ENCODE data around the gene HAND1.

Gene HAND1

DNA sequence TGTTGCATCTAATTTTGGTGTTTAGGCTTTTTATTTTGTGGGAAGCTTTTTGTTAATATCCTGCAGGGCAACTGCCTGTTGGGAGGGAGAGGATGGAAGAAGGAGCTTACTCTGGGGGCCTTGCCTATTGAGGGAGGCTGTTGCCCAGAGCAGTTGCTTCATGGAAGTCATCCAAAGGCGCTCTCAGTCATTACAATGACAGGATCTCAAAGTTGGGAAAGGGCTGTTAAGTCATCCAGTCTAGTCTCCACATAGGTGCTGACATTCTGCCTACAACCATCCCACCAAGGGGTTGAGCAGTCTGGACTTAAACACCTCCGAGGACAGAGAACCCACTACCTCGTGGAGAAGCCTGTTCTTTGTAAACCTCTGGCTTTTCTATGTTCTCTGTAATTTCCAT, 19.0 kb downstream of the HAND1 start:
- Histone ChIP-seq H3K36me3 (peaks cover 51 to 91% (median 57%) of the 10 kb centered on the region in 3 donors), H3K27ac (no peak overlapping the region), H3K27me3 (no peaks in the 10 kb centered on the region), H3K4me1 (no peaks in the 10 kb centered on the region), H3K9me3 (no peaks in the 10 kb centered on the region), H3K4me3 (no peak overlapping the region)
- DNase-seq: no peak
- TF ChIP-seq, protein P1, sequence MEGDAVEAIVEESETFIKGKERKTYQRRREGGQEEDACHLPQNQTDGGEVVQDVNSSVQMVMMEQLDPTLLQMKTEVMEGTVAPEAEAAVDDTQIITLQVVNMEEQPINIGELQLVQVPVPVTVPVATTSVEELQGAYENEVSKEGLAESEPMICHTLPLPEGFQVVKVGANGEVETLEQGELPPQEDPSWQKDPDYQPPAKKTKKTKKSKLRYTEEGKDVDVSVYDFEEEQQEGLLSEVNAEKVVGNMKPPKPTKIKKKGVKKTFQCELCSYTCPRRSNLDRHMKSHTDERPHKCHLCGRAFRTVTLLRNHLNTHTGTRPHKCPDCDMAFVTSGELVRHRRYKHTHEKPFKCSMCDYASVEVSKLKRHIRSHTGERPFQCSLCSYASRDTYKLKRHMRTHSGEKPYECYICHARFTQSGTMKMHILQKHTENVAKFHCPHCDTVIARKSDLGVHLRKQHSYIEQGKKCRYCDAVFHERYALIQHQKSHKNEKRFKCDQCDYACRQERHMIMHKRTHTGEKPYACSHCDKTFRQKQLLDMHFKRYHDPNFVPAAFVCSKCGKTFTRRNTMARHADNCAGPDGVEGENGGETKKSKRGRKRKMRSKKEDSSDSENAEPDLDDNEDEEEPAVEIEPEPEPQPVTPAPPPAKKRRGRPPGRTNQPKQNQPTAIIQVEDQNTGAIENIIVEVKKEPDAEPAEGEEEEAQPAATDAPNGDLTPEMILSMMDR (IDR thresholded peaks at IDR 0.05): no peak
- intact Hi-C loops (cut with DNase I; ENCODE audit: low total_unique reads): no loop called here

DNA sequence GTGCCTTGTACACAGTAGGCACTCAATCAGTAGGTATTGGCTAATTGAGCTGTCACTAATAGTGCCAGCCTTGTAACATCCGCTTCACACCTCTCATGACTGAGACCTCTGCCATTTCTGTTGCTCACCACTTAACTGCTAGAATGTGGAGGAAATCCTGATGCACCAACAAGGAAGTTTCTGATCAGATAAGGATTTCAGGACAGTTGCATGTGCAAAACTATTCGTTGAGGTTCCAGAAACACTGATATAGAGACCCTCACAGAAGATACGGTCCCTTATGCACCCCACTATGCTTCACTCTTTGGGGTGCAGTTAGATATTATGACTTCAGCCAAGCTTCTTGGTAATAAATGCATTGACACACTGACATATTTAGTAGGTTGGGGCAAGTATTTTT, 21.5 kb downstream of the HAND1 start:
- intact Hi-C loops (cut with DNase I; ENCODE audit: low total_unique reads): no loop called here
- H3K27me3 ChIP-seq: no peaks in the 10 kb centered on the region
- TF ChIP-seq, protein P1 (IDR thresholded peaks at IDR 0.05): no peak
- peaks cover 74 to 96% (median 78%) of the 10 kb centered on the region in 3 donors for H3K36me3 ChIP-seq
- no peak for DNase-seq
- no peaks in the 10 kb centered on the region for H3K9me3 ChIP-seq
- H3K4me3 ChIP-seq: no peak overlapping the region
- H3K27ac ChIP-seq: no peak overlapping the region
- no peaks in the 10 kb centered on the region for H3K4me1 ChIP-seq

DNA sequence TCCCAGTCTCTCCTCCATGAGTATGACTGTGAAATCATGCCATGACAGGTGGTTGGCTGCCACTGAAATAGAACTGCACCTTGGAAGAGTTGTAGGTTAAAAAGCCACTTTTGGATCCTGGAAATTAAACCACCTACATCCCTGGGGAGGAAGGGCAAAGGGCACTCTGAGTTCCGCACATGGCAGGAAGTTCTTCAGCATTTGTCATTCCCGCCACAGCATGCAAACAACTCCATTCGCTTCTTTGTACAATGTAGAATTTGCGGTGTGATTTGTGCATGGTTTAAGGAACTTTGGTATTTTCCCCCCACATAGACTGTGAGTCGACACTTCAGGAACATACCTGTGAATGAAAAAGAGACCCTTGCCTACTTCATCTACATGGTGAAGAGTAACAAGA, 22.4 kb downstream of the HAND1 start:
- Histone ChIP-seq H3K4me3 (no peak overlapping the region), H3K27me3 (no peaks in the 10 kb centered on the region), H3K4me1 (no peaks in the 10 kb centered on the region), H3K9me3 (no peaks in the 10 kb centered on the region), H3K27ac (no peak overlapping the region), H3K36me3 (peaks cover 83 to 96% (median 88%) of the 10 kb centered on the region in 3 donors)
- intact Hi-C loops (cut with DNase I; ENCODE audit: low total_unique reads): no loop called here
- TF ChIP-seq, protein P1 (IDR thresholded peaks at IDR 0.05): no peak
- DNase-seq: no peak

DNA sequence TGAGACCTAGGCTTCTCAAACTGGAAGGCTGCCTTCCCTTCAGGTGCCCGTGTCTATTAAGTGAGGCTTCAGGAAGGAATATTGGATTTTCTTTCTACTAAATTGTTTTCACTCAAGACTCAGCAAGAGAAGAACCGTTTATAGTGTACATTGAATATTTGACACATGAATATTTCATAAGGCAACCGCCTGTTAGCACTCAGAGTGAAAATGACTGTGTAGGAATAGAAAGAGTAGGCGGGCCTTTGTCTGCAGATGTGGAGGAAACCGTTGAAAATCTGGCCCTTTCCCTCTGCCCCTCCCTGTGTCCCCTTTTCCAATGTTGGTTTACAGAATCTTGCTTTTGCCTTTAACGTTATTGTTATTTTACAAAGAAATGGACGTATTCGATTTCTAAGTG, 26.1 kb downstream of the HAND1 start:
- intact Hi-C loops (cut with DNase I; ENCODE audit: low total_unique reads): no loop called here
- TF ChIP-seq, protein P1 (IDR thresholded peaks at IDR 0.05): no peak
- peaks cover 0 to 26% (median 21%) of the 10 kb centered on the region in 4 donors for H3K4me1 ChIP-seq
- H3K9me3 ChIP-seq: no peaks in the 10 kb centered on the region
- DNase-seq: no peak
- no peak overlapping the region for H3K4me3 ChIP-seq
- H3K27me3 ChIP-seq: no peaks in the 10 kb centered on the region
- peaks cover 63 to 65% (median 63%) of the 10 kb centered on the region in 3 donors for H3K36me3 ChIP-seq
- no peak overlapping the region for H3K27ac ChIP-seq

DNA sequence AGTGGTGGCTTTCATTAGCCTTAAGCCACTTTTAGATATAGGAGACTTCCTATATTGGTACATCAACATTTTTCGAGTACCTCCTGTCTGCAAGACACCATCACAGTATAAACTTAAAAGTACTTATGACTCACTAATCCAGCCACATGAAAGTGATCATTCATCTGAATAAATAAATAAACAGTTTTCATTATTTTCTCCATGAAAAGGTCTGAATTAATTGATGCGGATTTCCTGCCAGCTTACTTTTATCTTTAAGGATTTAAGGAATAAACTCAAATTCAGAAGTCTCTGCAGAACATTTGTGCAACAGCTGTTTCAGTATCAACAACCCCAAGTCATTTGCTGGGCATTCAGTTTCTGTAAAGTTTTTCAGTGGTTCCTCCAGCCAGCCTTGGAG, 28.2 kb downstream of the HAND1 start:
- Histone ChIP-seq H3K4me3 (no peak overlapping the region), H3K27me3 (no peaks in the 10 kb centered on the region), H3K4me1 (peaks cover 0 to 30% (median 24%) of the 10 kb centered on the region in 4 donors), H3K9me3 (no peaks in the 10 kb centered on the region), H3K27ac (no peak overlapping the region), H3K36me3 (peaks cover 41 to 43% (median 41%) of the 10 kb centered on the region in 3 donors)
- intact Hi-C loops (cut with DNase I; ENCODE audit: low total_unique reads): no loop called here
- TF ChIP-seq, protein P1 (IDR thresholded peaks at IDR 0.05): no peak
- no peak for DNase-seq

Measured in tibial artery (tissue), 4 donors.